Motor neuron (in vitro differentiated cells): ENCODE results near the gene GID4. TPM values are rescaled to one million over a fixed set of nuclear protein-coding genes. Genes with fewer than 3 reads are reported as not detected.

Experiments
- ATAC-seq, 8 experiments: fragments of 200-7000 bp; cut with Tn5 transposase; replicated peaks in 6 of 8; 2 replicates each; pipeline ENCODE4 v1.8.0; 2021; ENCODE audit warnings: mild to moderate bottlenecking in 8 of 8, moderate library complexity in 8 of 8
- H3K27ac ChIP-seq, 2 donors: fragments of 250-450 bp; sonication (Bioruptor Pico); 2 replicates each; pipeline ENCODE4 v1.9.0; 2021; ENCODE audit warnings: antibody characterized with exemption in 2 of 2, mild to moderate bottlenecking in 2 of 2, moderate library complexity in 1 of 2
- H3K4me1 ChIP-seq, 2 donors: fragments of 250-450 bp; sonication (Bioruptor Pico); replicated peaks in 1 of 2; 2 replicates each; pipeline ENCODE4 v1.6.1; 2021; ENCODE audit warnings: antibody characterized with exemption in 2 of 2, mild to moderate bottlenecking in 2 of 2, moderate library complexity in 1 of 2
- H3K4me3 ChIP-seq, 5 donors: fragments of 250-450 bp; sonication (Bioruptor Pico); 2 replicates each; pipeline ENCODE4 v1.9.0; 2021; ENCODE audit warnings: antibody characterized with exemption in 5 of 5, mild to moderate bottlenecking in 5 of 5, moderate library complexity in 4 of 5
- WGBS, 10 experiments: fragments of 450-650 bp; shearing (Covaris generic); methylation state at CpG; one replicate each; pipeline ENCODE4 v1.0.0; 2022; 5-methylcytosine and 5-hydroxymethylcytosine counted together
- in situ Hi-C, 9 experiments: fragments of 400-800 bp; cut with MboI; loops; one replicate each; pipeline ENCODE4 v1.15.0; 2021; ENCODE audit warnings: low sequenced_read_pairs in 9 of 9, low pct_unique_long_range_greater_than_20kb in 2 of 9; ENCODE audit not compliant: unreplicated experiment in 9 of 9
- total RNA-seq, 8 experiments: library from RNA; unstranded; fragments of 300-600 nt; gene quantifications; 2 replicates each; pipeline versions ENCODE4 v1.2.3 to v1.2.4, GENCODE V29; 2022

Gene GID4
- total RNA-seq, 8 experiments from 2014 or later = 6.0 to 13.0 (median 8.2) TPM

- no peak for ATAC-seq
- Histone ChIP-seq H3K4me3 (no peak overlapping the region), H3K27ac (no peak overlapping the region), H3K4me1 (peaks cover 0 to 6% of the 10 kb centered on the region in 2 donors)
- in situ Hi-C loops = loop anchor here in 2 of 9 experiments (10.0 to 25.0 kb wide), 2 partner anchors 332 to 345 kb away; partner anchors contain the start of gene RAI1 (in 1 of the 2)
- 53 to 89% (median 67%) methylated on average over 1 to 2 of the region's 2 CpGs; no CpG with 5 or more reads in 2 of the 10 experiments for WGBS, 10 experiments
Observed at GRCh38 chr17:18019838-18020154, 19.4 kb upstream of the GID4 start.

DNA sequence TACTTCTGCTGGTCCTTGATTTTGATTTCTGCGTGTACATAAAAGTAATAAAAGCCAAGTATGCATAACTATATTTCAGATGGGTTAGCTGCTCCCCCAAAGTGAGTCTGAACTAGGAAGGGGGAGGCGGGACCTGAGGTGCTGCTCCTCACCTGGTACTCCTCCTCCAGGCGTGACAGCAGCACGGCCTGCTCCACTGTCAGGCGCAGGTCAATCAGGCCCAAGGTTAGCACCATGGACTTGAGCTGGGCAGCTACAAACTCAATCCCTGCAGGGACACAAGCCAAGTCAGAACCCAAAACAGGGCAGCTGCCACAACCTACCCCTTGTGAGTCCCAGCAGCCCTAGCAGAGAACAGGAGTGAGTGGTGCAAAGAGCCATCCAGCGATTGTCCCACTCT lies 18.2 kb upstream of the GID4 start:
- H3K4me1 ChIP-seq = peaks cover 0 to 6% of the 10 kb centered on the region in 2 donors
- 94 to 100% (median 100%) methylated on average over 1 to 6 of the region's 6 CpGs; no CpG with 5 or more reads in 3 of the 10 experiments for WGBS, 10 experiments
- H3K4me3 ChIP-seq = no peak overlapping the region
- H3K27ac ChIP-seq = no peak overlapping the region
- in situ Hi-C loops = loop anchor here in 2 of 9 experiments (10.0 to 25.0 kb wide), 2 partner anchors 334 to 346 kb away; partner anchors contain the start of gene RAI1 (in 1 of the 2)
- no peak for ATAC-seq

- no peak for ATAC-seq
- Histone ChIP-seq H3K4me3 (no peak overlapping the region), H3K27ac (no peak overlapping the region), H3K4me1 (peaks cover 0 to 6% of the 10 kb centered on the region in 2 donors)
- 92 to 100% (median 93%) methylated on average over 1 to 3 of the region's 5 CpGs; no CpG with 5 or more reads in 7 of the 10 experiments for WGBS, 10 experiments
- in situ Hi-C loops = loop anchor here in 2 of 9 experiments (10.0 to 25.0 kb wide), 2 partner anchors 334 to 347 kb away; partner anchors contain the start of gene RAI1 (in 1 of the 2)
Observed at GRCh38 chr17:18021372-18021771, 17.8 kb upstream of the GID4 start.

DNA sequence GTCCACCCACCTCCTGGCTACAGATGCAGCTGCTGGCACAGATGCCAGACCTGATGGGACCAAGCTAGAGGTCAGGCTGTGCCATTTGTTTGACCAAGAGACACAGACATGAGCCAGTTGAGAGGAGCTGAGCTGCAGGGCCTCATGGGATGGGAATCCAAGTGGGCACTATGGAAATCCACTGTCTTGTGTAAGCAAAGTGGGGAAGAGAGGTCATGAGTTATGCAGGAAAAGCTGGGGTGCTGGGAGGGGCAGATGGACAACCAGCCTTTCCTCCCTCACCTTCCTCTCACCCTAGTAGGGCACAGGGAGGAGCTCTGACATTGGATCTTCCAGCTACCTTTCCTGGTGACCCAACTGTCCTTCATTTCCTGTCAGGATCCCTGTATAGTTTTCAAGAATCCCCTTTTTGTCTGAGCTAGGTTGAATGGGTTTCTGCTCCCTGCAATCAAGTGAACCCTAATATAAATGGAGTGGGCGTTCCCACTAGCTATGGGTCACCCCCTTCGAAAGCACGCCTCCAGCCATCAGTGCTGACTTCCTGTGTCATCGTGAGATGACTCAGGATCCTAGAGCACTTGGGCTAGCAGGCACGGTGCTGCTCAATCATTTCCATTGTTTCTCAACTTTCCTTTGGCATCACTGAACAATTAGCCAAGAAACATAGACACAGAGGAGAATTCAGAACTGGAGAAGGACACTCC lies 13.8 kb upstream of the GID4 start:
- Histone ChIP-seq H3K4me1 (peaks cover 13 to 24% of the 10 kb centered on the region in 2 donors), H3K27ac (no peak overlapping the region), H3K4me3 (no peak overlapping the region)
- 0 to 68% (median 53%) methylated on average over 1 to 4 of the region's 5 CpGs; no CpG with 5 or more reads in 2 of the 10 experiments for WGBS, 10 experiments
- ATAC-seq = peak in 7 of 8 experiments; percentile 41 to 70 (median 64)
- in situ Hi-C loops = loop anchor here in 5 of 9 experiments (10.0 to 25.0 kb wide), 4 partner anchors 138 to 663 kb away; partner anchors contain the start of gene RAI1 (in 4 of the 5)

DNA sequence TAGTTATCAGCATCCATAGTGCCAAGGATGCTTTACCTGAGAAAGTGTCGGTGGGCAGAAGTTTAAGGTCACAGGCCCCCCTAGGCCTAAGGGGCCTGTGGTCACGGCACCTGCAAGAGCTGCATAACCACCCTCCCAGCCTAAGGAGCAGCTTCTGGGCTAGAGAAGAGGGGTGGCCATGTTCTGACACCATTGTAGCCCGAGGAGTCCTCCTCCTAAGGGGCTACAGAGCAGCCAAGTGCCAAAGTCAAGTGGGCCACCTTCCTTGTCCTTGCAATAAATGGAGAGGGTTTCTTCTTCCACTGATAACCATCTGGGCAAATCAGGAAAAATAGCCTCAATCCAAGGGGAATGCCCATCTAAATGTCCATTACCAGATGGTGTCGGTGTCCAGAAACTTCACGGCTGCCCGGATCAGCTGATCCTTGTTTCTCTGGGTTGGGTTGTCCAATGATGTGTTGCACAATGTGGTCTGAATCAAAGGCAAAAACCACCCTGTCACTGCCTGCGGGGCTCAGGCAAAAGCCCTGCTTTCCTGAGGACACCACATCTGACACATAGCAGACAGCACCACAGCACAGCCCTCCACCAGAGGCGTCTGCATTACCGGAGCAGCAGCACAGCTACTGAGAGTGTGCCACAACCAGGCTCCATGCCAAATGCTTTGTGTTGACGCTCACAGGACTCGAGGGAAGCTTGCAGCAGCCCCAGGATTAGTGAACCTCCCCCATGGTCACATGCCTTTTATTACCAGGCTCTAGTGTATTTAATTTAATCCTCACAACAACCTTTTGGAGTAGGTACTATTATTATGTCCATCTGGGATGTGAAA lies 13.0 kb upstream of the GID4 start:
- in situ Hi-C loops = loop anchor here in 5 of 9 experiments (10.0 to 25.0 kb wide), 4 partner anchors 139 to 664 kb away; partner anchors contain the start of gene RAI1 (in 4 of the 5)
- no peak overlapping the region for H3K4me3 ChIP-seq
- 0 to 100% methylated on average over 1 of the region's 11 CpGs; no CpG with 5 or more reads in 8 of the 10 experiments for WGBS, 10 experiments
- H3K27ac ChIP-seq = no peak overlapping the region
- peak in 4 of 8 experiments; percentile 34 to 93 (median 65) for ATAC-seq
- H3K4me1 ChIP-seq = peaks cover 13 to 24% of the 10 kb centered on the region in 2 donors

GRCh38 chr17:18027280-18027679 lies 11.9 kb upstream of the GID4 start:
- Histone ChIP-seq H3K27ac (peak overlapping the region in 1 of 2 donors; percentile 66), H3K4me1 (peaks cover 13 to 24% of the 10 kb centered on the region in 2 donors), H3K4me3 (no peak overlapping the region)
- ATAC-seq = no peak
- in situ Hi-C loops = loop anchor here in 5 of 9 experiments (10.0 to 25.0 kb wide), 4 partner anchors 140 to 665 kb away; partner anchors contain the start of gene RAI1 (in 4 of the 5)
- WGBS, 10 experiments = 80 to 100% (median 93%) methylated on average over 1 to 4 of the region's 6 CpGs; no CpG with 5 or more reads in 5 of the 10 experiments

GRCh38 chr17:18028114-18028951 lies 10.9 kb upstream of the GID4 start:
- peak in 5 of 8 experiments; percentile 51 to 78 (median 72) for ATAC-seq
- no peak overlapping the region for H3K4me3 ChIP-seq
- in situ Hi-C loops = loop anchor here in 5 of 9 experiments (10.0 to 25.0 kb wide), 4 partner anchors 141 to 666 kb away; partner anchors contain the start of gene RAI1 (in 4 of the 5)
- peak overlapping the region; percentile 29 to 66 for H3K27ac ChIP-seq
- WGBS, 10 experiments = 17 to 88% (median 74%) methylated on average over 1 to 10 of the region's 11 CpGs
- H3K4me1 ChIP-seq = peaks cover 13 to 24% of the 10 kb centered on the region in 2 donors

DNA sequence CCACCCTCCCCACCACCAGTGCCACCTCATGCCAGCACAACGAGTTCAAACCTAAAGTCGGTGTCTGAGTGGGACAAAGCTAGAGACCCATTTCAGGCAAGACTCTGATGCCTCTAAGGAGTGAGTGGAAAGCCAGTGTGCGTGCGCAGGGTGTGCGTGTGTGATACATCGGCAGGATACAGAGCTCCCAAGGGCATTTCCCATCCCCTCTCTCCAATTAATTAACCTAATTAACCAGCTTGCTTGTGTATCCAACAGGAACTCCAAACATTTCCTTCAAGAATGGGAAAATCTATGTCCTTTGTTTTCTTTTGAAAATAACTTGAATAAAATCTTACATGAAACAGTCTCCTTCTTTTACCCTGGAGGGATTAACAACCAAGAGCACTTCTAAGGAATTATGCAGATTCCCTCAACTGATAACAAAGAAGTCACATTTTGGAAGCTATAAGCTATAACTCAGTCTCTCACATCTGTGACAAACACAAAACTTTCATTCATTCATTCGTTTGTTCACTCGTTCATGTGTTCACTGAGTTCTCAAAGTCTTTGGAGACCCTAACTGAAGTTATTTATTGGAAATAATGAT lies 10.2 kb upstream of the GID4 start:
- in situ Hi-C loops = loop anchor here in 5 of 9 experiments (10.0 to 25.0 kb wide), 4 partner anchors 142 to 667 kb away; partner anchors contain the start of gene RAI1 (in 4 of the 5)
- ATAC-seq = peak in 2 of 8 experiments; percentile 26 to 42
- Histone ChIP-seq H3K4me3 (no peak overlapping the region), H3K4me1 (peaks cover 13 to 24% of the 10 kb centered on the region in 2 donors), H3K27ac (peak overlapping the region in 1 of 2 donors; percentile 29)
- 81 to 100% (median 97%) methylated on average over 1 to 6 of the region's 8 CpGs; no CpG with 5 or more reads in 3 of the 10 experiments for WGBS, 10 experiments

GRCh38 chr17:18031955-18032354 lies 7.3 kb upstream of the GID4 start:
- H3K4me3 ChIP-seq = no peak overlapping the region
- 60 to 100% (median 80%) methylated on average over 1 of the region's 2 CpGs; no CpG with 5 or more reads in 7 of the 10 experiments for WGBS, 10 experiments
- peaks cover 13 to 24% of the 10 kb centered on the region in 2 donors for H3K4me1 ChIP-seq
- in situ Hi-C loops = loop anchor here in 6 of 9 experiments (10.0 to 25.0 kb wide), 4 partner anchors 137 to 670 kb away; partner anchors contain the start of gene RAI1 (in 4 of the 6)
- no peak for ATAC-seq
- no peak overlapping the region for H3K27ac ChIP-seq

- WGBS, 10 experiments = 0 to 60% (median 37%) methylated on average over 1 to 5 of the region's 5 CpGs; no CpG with 5 or more reads in 3 of the 10 experiments
- Histone ChIP-seq H3K4me3 (no peak overlapping the region), H3K27ac (no peak overlapping the region), H3K4me1 (peaks cover 9 to 14% of the 10 kb centered on the region in 2 donors)
- ATAC-seq = peak; percentile 81 to 94 (median 88)
- in situ Hi-C loops = loop anchor here in 6 of 9 experiments (10.0 to 25.0 kb wide), 4 partner anchors 139 to 671 kb away; partner anchors contain the start of gene RAI1 (in 4 of the 6)
Observed at GRCh38 chr17:18033442-18034099, 5.6 kb upstream of the GID4 start.

GRCh38 chr17:18035704-18036103 lies 3.5 kb upstream of the GID4 start:
- ATAC-seq = no peak
- peaks cover 11 to 12% of the 10 kb centered on the region in 2 donors for H3K4me1 ChIP-seq
- in situ Hi-C loops = loop anchor here in 6 of 9 experiments (10.0 to 25.0 kb wide), 4 partner anchors 141 to 673 kb away; partner anchors contain the start of gene RAI1 (in 4 of the 6)
- no peak overlapping the region for H3K27ac ChIP-seq
- 22 to 100% (median 80%) methylated on average over 1 to 2 of the region's 2 CpGs; no CpG with 5 or more reads in 3 of the 10 experiments for WGBS, 10 experiments
- H3K4me3 ChIP-seq = no peak overlapping the region
